ENCODE data around the gene TUBA4B. TPM values are rescaled to one million over a fixed set of nuclear protein-coding genes. Genes with fewer than 3 reads are reported as not detected.

The TUBA4B gene
- total and polyA plus RNA-seq, 5 experiments from 2014 or later: not detected

Small RNAs within 50 kb of the gene (microRNA-seq; reads per million reads assigned to microRNA genes)
- not detected for gene MIR153-1 (ENCODE audit: borderline microRNAs expressed)

Other genes with a start within 250 kb of the TUBA4B start
- gene CFAP65, start 211.7 kb upstream of the TUBA4B start, total RNA-seq: not detected
- under 1 TPM in 1 of 3 donors, not detected in 2; 0.23 TPM for gene CFAP65, start 211.7 kb upstream of the TUBA4B start, polyA plus RNA-seq
- gene IHH, start 192.3 kb upstream of the TUBA4B start, total RNA-seq: not detected
- gene IHH, start 192.3 kb upstream of the TUBA4B start, polyA plus RNA-seq: not detected
- 10 to 100 TPM; 17.0 to 20.1 TPM for gene NHEJ1, start 92.4 kb upstream of the TUBA4B start, total RNA-seq
- gene NHEJ1, start 92.4 kb upstream of the TUBA4B start, polyA plus RNA-seq: 10 to 100 TPM; 16.6 to 29.1 (median 23.0) TPM
- 1 to 10 TPM; 2.7 to 3.3 TPM for gene SLC23A3, start 83.2 kb upstream of the TUBA4B start, total RNA-seq
- not detected for gene SLC23A3, start 83.2 kb upstream of the TUBA4B start, polyA plus RNA-seq
- gene CNPPD1, start 76.3 kb upstream of the TUBA4B start, total RNA-seq: 10 to 100 TPM; 59.1 to 64.1 TPM
- 10 to 100 TPM; 45.8 to 59.8 (median 50.4) TPM for gene CNPPD1, start 76.3 kb upstream of the TUBA4B start, polyA plus RNA-seq
- gene RETREG2, start 75.0 kb upstream of the TUBA4B start, total RNA-seq: 100 to 1,000 TPM; 110 to 113 TPM
- 10 to 100 TPM; 52.0 to 64.3 (median 57.6) TPM for gene RETREG2, start 75.0 kb upstream of the TUBA4B start, polyA plus RNA-seq
- 10 to 100 TPM; 69.6 to 81.9 TPM for gene ZFAND2B, start 46.5 kb upstream of the TUBA4B start, total RNA-seq
- 10 to 100 TPM; 78.1 to 85.1 (median 78.1) TPM for gene ZFAND2B, start 46.5 kb upstream of the TUBA4B start, polyA plus RNA-seq
- 10 to 100 TPM; 12.3 to 12.9 TPM for gene ABCB6, start 34.3 kb upstream of the TUBA4B start, total RNA-seq
- 1 to 10 TPM; 1.6 to 4.9 (median 1.8) TPM for gene ABCB6, start 34.3 kb upstream of the TUBA4B start, polyA plus RNA-seq
- 10 to 100 TPM; 52.6 to 53.5 TPM for gene ATG9A, start 23.6 kb upstream of the TUBA4B start, total RNA-seq
- gene ATG9A, start 23.6 kb upstream of the TUBA4B start, polyA plus RNA-seq: 10 to 100 TPM; 17.7 to 27.9 (median 20.5) TPM
- gene ANKZF1, start 23.4 kb upstream of the TUBA4B start, total RNA-seq: 100 to 1,000 TPM; 263 to 278 TPM
- 10 to 100 TPM; 23.8 to 46.2 (median 25.9) TPM for gene ANKZF1, start 23.4 kb upstream of the TUBA4B start, polyA plus RNA-seq
- gene GLB1L, start 7.8 kb upstream of the TUBA4B start, total RNA-seq: 1 to 10 TPM; 1.8 to 2.7 TPM
- gene GLB1L, start 7.8 kb upstream of the TUBA4B start, polyA plus RNA-seq: 1 to 10 TPM in 2 of 3 donors, under 1 TPM in 1; 0.62 to 1.8 (median 1.7) TPM
- 10 to 100 TPM; 22.4 to 22.6 TPM for gene STK16, start 7.8 kb upstream of the TUBA4B start, total RNA-seq
- 10 to 100 TPM; 21.6 to 25.8 (median 23.7) TPM for gene STK16, start 7.8 kb upstream of the TUBA4B start, polyA plus RNA-seq
- 100 to 1,000 TPM; 143 to 144 TPM for gene TUBA4A, start 675 bp downstream of the TUBA4B start, total RNA-seq
- 100 to 1,000 TPM; 107 to 275 (median 122) TPM for gene TUBA4A, start 675 bp downstream of the TUBA4B start, polyA plus RNA-seq
- gene DNAJB2, start 26.1 kb downstream of the TUBA4B start, total RNA-seq: 100 to 1,000 TPM; 102 to 105 TPM
- gene DNAJB2, start 26.1 kb downstream of the TUBA4B start, polyA plus RNA-seq: 1 to 10 TPM; 5.0 to 6.6 (median 5.9) TPM
- not detected for gene PTPRN, start 56.2 kb downstream of the TUBA4B start, total RNA-seq
- gene PTPRN, start 56.2 kb downstream of the TUBA4B start, polyA plus RNA-seq: under 1 TPM in 2 of 3 donors, not detected in 1; 0.27 to 0.31 TPM
- not detected for gene RESP18, start 79.5 kb downstream of the TUBA4B start, total RNA-seq
- gene RESP18, start 79.5 kb downstream of the TUBA4B start, polyA plus RNA-seq: not detected
- gene DNPEP, start 134.7 kb downstream of the TUBA4B start, total RNA-seq: 10 to 100 TPM; 81.9 to 89.1 TPM
- gene DNPEP, start 134.7 kb downstream of the TUBA4B start, polyA plus RNA-seq: 10 to 100 TPM; 51.2 to 62.6 (median 53.1) TPM
- not detected for gene DES, start 165.1 kb downstream of the TUBA4B start, total RNA-seq
- not detected for gene DES, start 165.1 kb downstream of the TUBA4B start, polyA plus RNA-seq
- gene SPEG, start 181.6 kb downstream of the TUBA4B start, total RNA-seq: 10 to 100 TPM; 20.3 to 22.5 TPM
- 1 to 10 TPM; 1.6 to 3.0 (median 2.7) TPM for gene SPEG, start 181.6 kb downstream of the TUBA4B start, polyA plus RNA-seq
- gene GMPPA, start 245.6 kb downstream of the TUBA4B start, total RNA-seq: 10 to 100 TPM; 22.5 to 26.9 TPM
- gene GMPPA, start 245.6 kb downstream of the TUBA4B start, polyA plus RNA-seq: 10 to 100 TPM; 12.1 to 22.0 (median 17.0) TPM